Astrocyte of the spinal cord (primary cell): Measurements from ENCODE around the gene AGO1.

ENCODE experiments used
- DNase-seq: peaks from one replicate; pipeline ENCODE4 v3.0.0; 2011; ENCODE audit warnings: low read depth, low spot score
- H3K4me3 ChIP-seq: 2 replicates; pipeline ENCODE4 v1.5.1; 2011; ENCODE audit warnings: low read depth, mild to moderate bottlenecking, low read length, moderate library complexity
- in situ Hi-C: cut with HindIII; loops from 2 replicates; pipeline ENCODE4 v1.10.0; 2017; ENCODE audit warnings: low sequenced_read_pairs
- TF ChIP-seq, protein P1 (sequence below): IDR thresholded peaks from 2 replicates; pipeline ENCODE4 v1.5.1; 2012; ENCODE audit warnings: low read depth, mild to moderate bottlenecking, low read length, inconsistent platforms

Gene AGO1

DNA sequence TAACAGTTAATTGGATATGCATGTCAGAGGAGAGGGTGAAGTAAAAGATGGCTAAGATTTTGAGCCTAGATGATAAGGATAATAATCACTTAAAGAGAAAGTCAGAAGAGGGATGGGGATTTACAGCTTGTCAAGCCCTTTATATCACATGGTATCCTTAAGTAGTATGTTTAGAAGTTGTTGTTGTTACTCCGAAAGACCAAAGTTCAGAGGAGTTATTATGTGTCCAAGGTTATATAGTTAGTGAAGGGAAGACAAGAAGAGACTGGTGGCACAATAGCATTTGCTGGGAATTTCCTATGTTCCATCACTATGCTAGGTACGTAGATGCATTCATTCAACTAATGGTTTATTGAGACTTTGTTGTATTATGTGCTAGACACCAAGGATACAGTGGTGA lies 30.8 kb upstream of the AGO1 start:
- DNase-seq, result no peak
- TF ChIP-seq, protein P1, sequence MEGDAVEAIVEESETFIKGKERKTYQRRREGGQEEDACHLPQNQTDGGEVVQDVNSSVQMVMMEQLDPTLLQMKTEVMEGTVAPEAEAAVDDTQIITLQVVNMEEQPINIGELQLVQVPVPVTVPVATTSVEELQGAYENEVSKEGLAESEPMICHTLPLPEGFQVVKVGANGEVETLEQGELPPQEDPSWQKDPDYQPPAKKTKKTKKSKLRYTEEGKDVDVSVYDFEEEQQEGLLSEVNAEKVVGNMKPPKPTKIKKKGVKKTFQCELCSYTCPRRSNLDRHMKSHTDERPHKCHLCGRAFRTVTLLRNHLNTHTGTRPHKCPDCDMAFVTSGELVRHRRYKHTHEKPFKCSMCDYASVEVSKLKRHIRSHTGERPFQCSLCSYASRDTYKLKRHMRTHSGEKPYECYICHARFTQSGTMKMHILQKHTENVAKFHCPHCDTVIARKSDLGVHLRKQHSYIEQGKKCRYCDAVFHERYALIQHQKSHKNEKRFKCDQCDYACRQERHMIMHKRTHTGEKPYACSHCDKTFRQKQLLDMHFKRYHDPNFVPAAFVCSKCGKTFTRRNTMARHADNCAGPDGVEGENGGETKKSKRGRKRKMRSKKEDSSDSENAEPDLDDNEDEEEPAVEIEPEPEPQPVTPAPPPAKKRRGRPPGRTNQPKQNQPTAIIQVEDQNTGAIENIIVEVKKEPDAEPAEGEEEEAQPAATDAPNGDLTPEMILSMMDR, result no peak
- in situ Hi-C loops, result no loop called here
- H3K4me3 ChIP-seq, result no peak overlapping the region

DNA sequence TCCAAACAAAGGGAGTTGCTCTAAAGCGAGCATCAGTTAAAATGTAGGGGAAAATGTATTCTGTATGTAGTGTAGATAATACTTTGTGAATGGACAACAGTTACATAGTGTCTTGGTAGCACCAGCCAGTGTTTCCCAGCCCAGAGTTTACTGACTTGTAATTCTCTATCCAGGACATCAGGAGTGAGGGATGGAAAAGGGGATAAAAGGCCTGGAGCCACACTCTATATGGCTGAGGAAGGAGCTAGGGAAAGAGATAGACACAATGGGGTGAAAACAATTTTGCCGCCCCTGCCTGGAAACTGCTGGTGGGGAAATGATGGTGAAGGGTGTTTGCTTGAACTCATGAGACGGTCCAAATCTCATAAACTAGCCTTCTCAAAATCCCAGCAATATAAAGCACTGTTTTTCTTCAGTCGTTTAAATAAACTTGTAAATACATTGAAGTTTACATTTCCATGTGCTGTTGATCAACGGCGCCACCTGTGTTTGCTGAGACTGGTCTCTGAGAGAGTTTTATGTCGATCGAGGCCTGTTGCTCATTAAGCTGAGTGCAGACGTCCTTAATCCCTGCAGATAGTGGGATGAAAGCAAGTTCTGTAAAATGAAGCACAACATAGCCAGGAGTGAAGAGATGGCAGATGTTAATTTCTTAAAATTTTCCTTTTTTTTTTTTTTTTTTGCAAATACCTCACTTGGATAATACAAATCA lies 27.9 kb upstream of the AGO1 start:
- in situ Hi-C loops, result no loop called here
- no peak for DNase-seq
- H3K4me3 ChIP-seq, result no peak overlapping the region
- TF ChIP-seq, protein P1, result no peak

DNA sequence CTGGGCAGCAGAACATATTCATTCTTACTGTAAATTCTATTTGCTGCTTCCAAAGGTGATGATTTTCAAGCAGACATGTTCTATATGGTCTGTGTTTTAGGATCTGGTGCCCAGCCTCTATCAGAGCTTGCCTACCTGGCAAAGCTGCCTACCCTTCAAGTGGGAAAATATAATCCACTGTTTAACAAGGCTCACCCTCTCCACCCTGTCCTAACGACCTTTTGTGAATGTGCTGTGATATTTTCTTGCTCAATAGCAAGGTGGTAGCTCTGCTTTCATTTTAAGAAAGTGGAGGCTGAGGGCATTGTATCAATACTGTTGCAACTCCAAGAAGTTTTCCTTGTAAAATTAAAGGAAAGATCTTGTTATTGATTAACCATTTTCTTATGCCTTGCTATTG lies 26.0 kb upstream of the AGO1 start:
- no peak overlapping the region for H3K4me3 ChIP-seq
- in situ Hi-C loops, result no loop called here
- no peak for DNase-seq
- TF ChIP-seq, protein P1, result no peak

DNA sequence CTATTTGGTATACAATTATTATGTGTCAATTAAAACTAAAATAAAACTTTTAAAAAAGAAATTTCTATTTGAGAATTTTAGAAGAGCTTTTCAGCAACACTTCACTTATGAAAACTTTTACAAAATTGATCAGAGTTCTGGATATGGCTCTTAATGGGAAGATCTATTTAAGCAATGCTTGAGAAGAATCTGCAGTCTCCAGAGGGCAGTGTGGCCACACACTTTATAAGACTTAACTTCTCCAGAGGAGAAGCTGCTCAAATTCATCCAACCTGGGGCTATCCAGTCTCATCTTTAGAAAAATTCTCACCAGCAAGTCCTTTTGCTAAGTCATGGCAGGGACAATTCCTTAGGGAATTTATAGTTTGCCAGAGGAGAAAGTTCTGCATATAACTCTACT lies 25.2 kb upstream of the AGO1 start:
- in situ Hi-C loops, result no loop called here
- H3K4me3 ChIP-seq, result no peak overlapping the region
- TF ChIP-seq, protein P1, result peak; percentile 36
- DNase-seq, result peak; percentile 36

DNA sequence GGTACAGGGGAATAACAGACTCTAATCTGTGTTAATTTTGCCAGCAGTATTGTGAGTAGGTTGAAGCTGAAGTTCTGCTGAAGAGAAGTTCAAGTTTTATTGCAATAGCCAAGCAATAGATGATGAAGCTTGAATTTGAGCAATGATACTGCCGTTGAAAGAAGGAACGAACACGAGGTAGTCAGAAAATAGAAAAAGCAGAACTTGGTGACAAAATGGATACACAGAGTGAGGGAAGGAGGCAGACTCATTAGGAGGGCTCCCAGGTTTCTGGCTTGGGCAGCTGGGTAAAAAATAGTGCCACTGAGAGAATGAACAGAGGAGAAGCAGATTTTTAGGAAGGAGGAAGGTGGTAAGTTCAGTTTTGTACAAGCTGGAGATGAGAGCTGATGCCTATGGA lies 22.3 kb upstream of the AGO1 start:
- in situ Hi-C loops, result no loop called here
- no peak for DNase-seq
- TF ChIP-seq, protein P1, result no peak
- H3K4me3 ChIP-seq, result no peak overlapping the region

DNA sequence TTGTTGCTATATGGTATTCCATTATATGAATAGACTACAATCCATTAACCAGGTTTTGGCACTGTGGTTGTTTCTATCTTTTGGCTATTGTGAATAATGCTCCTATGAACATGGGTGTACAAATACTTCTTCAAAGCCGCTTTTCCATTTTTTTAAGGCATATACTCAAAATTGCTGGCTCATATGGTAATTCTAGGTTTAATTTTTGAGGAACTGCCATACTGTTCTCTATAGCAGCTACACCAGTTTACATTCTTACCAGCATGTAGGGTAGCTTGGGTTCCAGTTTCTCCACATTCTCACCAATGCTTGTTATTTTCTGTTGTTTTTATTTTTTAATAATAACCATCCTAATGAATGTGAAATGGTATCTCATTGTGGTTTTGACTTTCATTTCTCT lies 19.9 kb upstream of the AGO1 start:
- DNase-seq, result no peak
- no peak overlapping the region for H3K4me3 ChIP-seq
- in situ Hi-C loops, result no loop called here
- TF ChIP-seq, protein P1, result no peak
